ENCODE results near the gene IL18R1.

GRCh38 chr2:102401456-102401855, 45.9 kb downstream of the IL18R1 start:
- TF ChIP-seq CTCF (IDR thresholded peaks at IDR 0.05) (no peak), POLR2A (IDR thresholded peaks at IDR 0.05) (no peak)

Measured in sigmoid colon (tissue), 3 donors.